ENCODE results near the gene IBA57.

Gene IBA57

DNA sequence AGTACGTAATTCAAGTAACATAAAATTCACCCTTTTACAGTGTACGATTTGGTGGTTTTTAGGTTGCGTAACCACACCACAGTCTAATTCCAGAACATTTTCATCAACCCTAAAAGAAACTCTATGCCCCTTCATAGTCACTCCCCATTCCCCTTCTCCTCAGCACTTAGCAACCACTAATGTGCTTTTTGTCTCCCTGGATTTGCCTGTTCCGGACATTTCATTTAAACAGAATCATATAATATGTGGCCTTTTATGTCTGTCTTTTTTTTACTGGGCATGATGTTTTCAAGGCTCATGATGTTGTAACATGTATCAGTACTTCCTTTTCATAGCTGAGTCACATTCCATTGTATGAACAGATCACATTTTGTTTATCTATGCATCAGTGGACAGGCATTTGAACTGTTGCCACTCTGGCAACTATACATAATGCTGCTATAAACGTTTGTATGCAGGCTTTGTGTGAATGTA is 63.0 kb downstream of the IBA57 start:
- DNase-seq = no peak

DNA sequence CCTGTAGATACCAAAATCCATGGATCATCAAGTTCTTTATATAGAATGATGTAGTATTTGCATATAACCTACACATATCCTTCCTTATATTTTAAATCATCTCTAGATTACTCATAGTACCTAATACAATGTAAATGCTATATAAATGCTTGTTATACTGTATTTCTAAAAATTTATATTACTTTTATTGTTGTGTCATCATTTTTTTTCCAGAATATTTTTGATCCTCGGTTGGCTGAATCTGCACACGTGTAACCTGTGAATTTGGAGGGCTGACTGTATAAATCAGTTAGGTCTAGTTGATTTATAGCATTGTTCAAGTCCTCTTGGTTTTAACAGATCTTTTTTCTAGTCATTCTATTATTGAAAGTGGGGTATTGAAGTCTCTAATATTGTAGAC is 65.6 kb downstream of the IBA57 start:
- no peak for DNase-seq

Data from CD4-positive, alpha-beta T cell treated with Interleukin-4 for 4 hours (primary cell).